ENCODE data around the gene SLC38A8.

Gene SLC38A8

GRCh38 chr16:83965444-83966152, 77.0 kb downstream of the SLC38A8 start:
- no peak for TF ChIP-seq CTCF (conservative IDR thresholded peaks at IDR 0.05; ENCODE audit: low read depth, low read length)
- Histone ChIP-seq H3K4me1 (ENCODE audit: low read depth, poor library complexity, severe bottlenecking) (no peaks in the 10 kb centered on the region), H3K36me3 (ENCODE audit: insufficient read depth) (no peaks in the 10 kb centered on the region), H3K27ac (no peak overlapping the region), H4K20me1 (ENCODE audit: insufficient read depth) (no peaks in the 10 kb centered on the region), H3K27me3 (ENCODE audit: insufficient read depth, low read depth) (0 out of 2 replicates have a peak, but pooled peaks cover 3% of the 10 kb centered on the region), H3K79me2 (ENCODE audit: insufficient read depth, low read depth) (no peaks in the 10 kb centered on the region), H2AFZ (ENCODE audit: low read depth) (no peak overlapping the region), H3K4me3 (IDR thresholded peaks at IDR 0.05; ENCODE audit: insufficient read depth, low read depth, low read length) (no peak overlapping the region), H3K9ac (no peak overlapping the region), H3K4me2 (no peak overlapping the region)

DNA sequence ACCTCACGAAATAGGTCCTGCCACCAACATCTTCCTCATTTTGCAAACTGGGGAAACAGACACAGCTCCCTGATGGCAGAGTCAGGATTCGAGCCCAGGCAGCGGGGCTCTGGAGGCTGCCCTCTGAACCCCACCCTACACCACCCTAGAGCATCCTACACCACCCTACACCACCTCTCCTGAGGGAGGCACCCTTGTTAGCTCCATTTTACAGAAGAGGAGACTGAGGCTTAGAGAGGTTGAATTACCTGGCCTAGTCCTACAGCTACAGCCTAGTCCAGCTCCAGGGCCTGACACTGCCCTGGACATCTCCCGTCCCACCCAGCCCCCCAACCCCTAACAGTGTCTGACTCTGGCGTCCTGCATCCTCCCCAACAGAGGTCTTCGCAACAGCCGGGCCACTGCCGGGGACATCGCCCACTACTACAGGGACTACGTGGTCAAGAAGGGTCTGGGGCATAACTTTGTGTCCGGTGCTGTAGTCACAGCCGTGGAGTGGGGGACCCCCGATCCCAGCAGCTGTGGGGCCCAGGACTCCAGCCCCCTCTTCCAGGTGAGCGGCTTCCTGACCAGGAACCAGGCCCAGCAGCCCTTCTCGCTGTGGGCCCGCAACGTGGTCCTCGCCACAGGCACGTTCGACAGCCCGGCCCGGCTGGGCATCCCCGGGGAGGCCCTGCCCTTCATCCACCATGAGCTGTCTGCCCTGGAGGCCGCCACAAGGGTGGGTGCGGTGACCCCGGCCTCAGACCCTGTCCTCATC, 77.7 kb downstream of the SLC38A8 start:
- H4K20me1 ChIP-seq (ENCODE audit: insufficient read depth): no peaks in the 10 kb centered on the region
- H3K79me2 ChIP-seq (ENCODE audit: insufficient read depth, low read depth): no peaks in the 10 kb centered on the region
- TF ChIP-seq CTCF (conservative IDR thresholded peaks at IDR 0.05; ENCODE audit: low read depth, low read length): no peak
- no peaks in the 10 kb centered on the region for H3K36me3 ChIP-seq (ENCODE audit: insufficient read depth)
- H3K9ac ChIP-seq: no peak overlapping the region
- H3K4me3 ChIP-seq (IDR thresholded peaks at IDR 0.05; ENCODE audit: insufficient read depth, low read depth, low read length): no peak overlapping the region
- H3K4me1 ChIP-seq (ENCODE audit: low read depth, poor library complexity, severe bottlenecking): no peaks in the 10 kb centered on the region
- H3K27ac ChIP-seq: no peak overlapping the region
- H3K4me2 ChIP-seq: no peak overlapping the region
- no peak overlapping the region for H2AFZ ChIP-seq (ENCODE audit: low read depth)
- no peaks in the 10 kb centered on the region for H3K27me3 ChIP-seq (ENCODE audit: insufficient read depth, low read depth)

DNA sequence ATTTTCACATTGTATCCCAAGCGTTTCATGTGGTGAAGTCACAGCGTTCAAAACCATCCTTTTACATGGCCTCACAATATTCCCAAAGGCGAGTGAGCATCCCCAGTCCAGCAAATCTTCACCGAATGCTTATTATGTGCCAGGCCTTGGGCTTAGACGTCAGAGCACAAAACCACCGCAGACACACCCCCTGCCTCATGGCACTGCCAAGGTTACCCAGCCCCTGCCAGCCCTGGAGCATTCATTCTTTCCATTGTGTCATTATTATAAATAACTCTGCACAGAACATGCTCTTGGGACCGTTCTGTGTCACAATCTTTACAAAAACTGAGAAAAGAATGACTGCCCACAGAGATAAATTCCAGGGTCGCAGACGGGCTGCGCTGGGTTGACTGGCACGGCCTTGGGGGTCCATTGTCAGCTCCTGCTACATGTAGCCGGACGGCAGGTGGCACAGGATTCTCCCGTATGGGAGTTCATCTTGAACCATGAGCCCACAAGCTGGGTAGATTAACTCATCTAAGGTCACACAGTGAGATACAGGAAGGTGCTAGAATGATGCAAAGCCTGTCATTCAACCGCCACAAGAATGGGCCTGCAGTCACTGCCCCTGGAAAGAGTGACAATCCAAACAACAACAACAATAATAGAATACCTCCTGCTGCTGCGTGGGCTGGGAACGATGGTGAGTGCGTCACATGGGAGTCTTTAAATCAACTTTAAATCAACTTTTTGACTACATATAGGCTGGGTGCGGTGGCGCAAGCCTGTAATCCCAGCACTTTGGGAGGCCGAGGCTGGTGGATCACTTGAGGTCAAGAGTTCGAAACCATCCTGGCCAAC, 79.1 kb downstream of the SLC38A8 start:
- no peak overlapping the region for H3K4me2 ChIP-seq
- H3K27me3 ChIP-seq (ENCODE audit: insufficient read depth, low read depth): no peaks in the 10 kb centered on the region
- no peaks in the 10 kb centered on the region for H3K4me1 ChIP-seq (ENCODE audit: low read depth, poor library complexity, severe bottlenecking)
- H3K79me2 ChIP-seq (ENCODE audit: insufficient read depth, low read depth): no peaks in the 10 kb centered on the region
- no peak overlapping the region for H2AFZ ChIP-seq (ENCODE audit: low read depth)
- H3K4me3 ChIP-seq (IDR thresholded peaks at IDR 0.05; ENCODE audit: insufficient read depth, low read depth, low read length): no peak overlapping the region
- no peak overlapping the region for H3K27ac ChIP-seq
- no peaks in the 10 kb centered on the region for H4K20me1 ChIP-seq (ENCODE audit: insufficient read depth)
- no peak for TF ChIP-seq CTCF (conservative IDR thresholded peaks at IDR 0.05; ENCODE audit: low read depth, low read length)
- H3K36me3 ChIP-seq (ENCODE audit: insufficient read depth): no peaks in the 10 kb centered on the region
- no peak overlapping the region for H3K9ac ChIP-seq

DNA sequence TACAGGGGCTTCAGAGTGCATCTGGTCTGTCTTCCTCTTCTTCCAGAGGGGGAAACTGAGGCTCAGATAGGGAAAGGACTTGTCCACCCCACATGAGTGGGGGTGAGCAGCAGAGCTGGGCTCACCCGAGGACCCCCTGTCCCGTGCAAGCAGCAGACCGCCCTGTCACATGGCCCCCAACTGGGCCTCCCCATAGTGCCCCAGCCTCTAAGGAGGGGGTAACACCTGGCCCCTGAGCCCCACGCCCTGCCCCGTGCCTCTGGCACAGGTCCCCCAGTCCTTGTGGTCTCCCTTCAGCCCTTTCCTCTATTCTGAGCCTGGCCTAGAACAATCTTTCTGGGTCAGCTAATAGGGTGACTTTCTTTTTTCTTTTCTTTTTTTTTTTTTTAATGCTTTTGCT, 81.0 kb downstream of the SLC38A8 start:
- H3K9ac ChIP-seq: no peak overlapping the region

More for the DNA sequence above, 81.0 kb downstream of the SLC38A8 start:
- H3K4me1 ChIP-seq (ENCODE audit: low read depth, poor library complexity, severe bottlenecking): no peaks in the 10 kb centered on the region
- no peak for TF ChIP-seq CTCF (conservative IDR thresholded peaks at IDR 0.05; ENCODE audit: low read depth, low read length)
- no peaks in the 10 kb centered on the region for H4K20me1 ChIP-seq (ENCODE audit: insufficient read depth)
- no peak overlapping the region for H2AFZ ChIP-seq (ENCODE audit: low read depth)
- H3K36me3 ChIP-seq (ENCODE audit: insufficient read depth): no peaks in the 10 kb centered on the region
- no peak overlapping the region for H3K4me2 ChIP-seq
- no peaks in the 10 kb centered on the region for H3K79me2 ChIP-seq (ENCODE audit: insufficient read depth, low read depth)
- H3K4me3 ChIP-seq (IDR thresholded peaks at IDR 0.05; ENCODE audit: insufficient read depth, low read depth, low read length): no peak overlapping the region
- H3K27ac ChIP-seq: no peak overlapping the region
- no peaks in the 10 kb centered on the region for H3K27me3 ChIP-seq (ENCODE audit: insufficient read depth, low read depth)
